Loucy (cell line): Measurements from ENCODE around the gene NAA35.

Experiments
- CTCF ChIP-seq: fragments of 200-600 bp; sonication (generic); conservative IDR thresholded peaks from 2 replicates; pipeline ENCODE4 v1.5.1; 2014; ENCODE audit warnings: mild to moderate bottlenecking, antibody characterized with exemption, low read length
- EZH2phosphoT487 ChIP-seq: fragments of 200-600 bp; IDR thresholded peaks from 2 replicates; pipeline ENCODE4 v1.6.1; 2018; ENCODE audit warnings: antibody characterized with exemption, mild to moderate bottlenecking, moderate library complexity, borderline replicate concordance

GRCh38 chr9:86042199-86042978 is 101.4 kb downstream of the NAA35 start:
- TF ChIP-seq CTCF (no peak), EZH2phosphoT487 (no peak)
